ENCODE data around the gene THOC5. TPM values are rescaled to one million over a fixed set of nuclear protein-coding genes. Genes with fewer than 3 reads are reported as not detected.
"Not testable (repeated sequence)": the region's sequence is repeated elsewhere in the genome, so short reads cannot be mapped to it uniquely, and the experiment has no call there.

Gene THOC5
- total RNA-seq, 2 experiments from 2014 or later, result 53.1 to 60.7 TPM

GRCh38 chr22:29580200-29580810 lies 26.7 kb upstream of the THOC5 start:
- DNase-seq (no peak), ATAC-seq (peak; percentile 12)
- POLR2A ChIA-PET, result interaction anchor here (0.6 to 1.7 kb wide), 3 partner anchors 24 to 29 kb away, joined by 3 to 12 read pairs (median 3); partner anchors contain the start of gene THOC5
- Mint-ChIP-seq H3K9me3 (ENCODE audit: insufficient read depth) (no peaks in the 10 kb centered on the region), H3K27me3 (ENCODE audit: low read depth) (no peaks in the 10 kb centered on the region), H3K4me1 (ENCODE audit: low read depth) (peaks cover 21% of the 10 kb centered on the region), H3K4me3 (peak overlapping the region; percentile 90), H3K36me3 (ENCODE audit: low read depth) (peaks cover 6% of the 10 kb centered on the region), H3K27ac (peak overlapping the region; percentile 94)
- CTCF ChIA-PET, result interaction anchor here (0.9 kb wide), 1 partner anchor 56 kb away, joined by 3 read pairs; no protein-coding TSS in a partner anchor

GRCh38 chr22:29578462-29579200 lies 25.1 kb upstream of the THOC5 start:
- H3K36me3 Mint-ChIP-seq (ENCODE audit: low read depth), result peaks cover 6% of the 10 kb centered on the region
- CTCF ChIA-PET, result no interaction called here
- DNase-seq, result no peak
- H3K27ac Mint-ChIP-seq, result no peak overlapping the region
- H3K27me3 Mint-ChIP-seq (ENCODE audit: low read depth), result no peaks in the 10 kb centered on the region
- no peaks in the 10 kb centered on the region for H3K9me3 Mint-ChIP-seq (ENCODE audit: insufficient read depth)
- no peak overlapping the region for H3K4me3 Mint-ChIP-seq
- no peak for ATAC-seq
- H3K4me1 Mint-ChIP-seq (ENCODE audit: low read depth), result peaks cover 20% of the 10 kb centered on the region
- POLR2A ChIA-PET, result no interaction called here

DNA sequence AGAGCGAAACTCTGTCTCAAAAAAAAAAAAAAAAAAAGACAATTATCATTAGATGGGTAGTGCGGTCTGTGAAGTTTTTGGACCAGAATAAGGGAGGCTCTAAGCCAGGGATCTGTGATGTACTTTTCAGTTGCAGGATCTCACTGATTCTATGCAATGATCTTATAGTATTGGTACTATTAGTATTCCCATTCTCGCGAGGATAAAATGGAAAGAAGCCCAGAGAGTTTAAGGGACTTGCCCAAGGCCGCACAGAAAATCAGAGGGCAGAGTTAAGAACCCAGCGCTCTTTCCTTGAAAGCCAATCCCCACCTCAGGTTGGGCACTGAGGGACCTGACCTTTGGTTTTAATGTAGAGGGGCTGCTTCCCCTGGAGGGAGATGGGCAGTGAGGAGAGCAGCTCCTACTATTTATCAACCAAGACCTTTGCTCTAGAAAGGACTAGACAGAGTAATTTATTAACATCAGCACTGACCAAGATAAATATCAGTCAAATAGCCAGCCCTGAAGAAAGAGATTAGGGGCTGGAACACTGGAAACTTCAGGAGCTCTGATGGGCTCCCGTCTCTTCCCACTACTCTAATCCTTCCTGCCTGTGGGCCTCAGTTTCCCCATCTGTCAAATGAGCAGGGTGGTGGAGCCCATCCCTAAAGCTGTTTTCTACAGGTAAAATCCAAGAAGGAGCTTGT lies 21.3 kb upstream of the THOC5 start:
- H3K9me3 Mint-ChIP-seq (ENCODE audit: insufficient read depth), result no peaks in the 10 kb centered on the region
- DNase-seq, result no peak
- POLR2A ChIA-PET, result interaction anchor here (0.6 to 1.3 kb wide), 2 partner anchors 14 to 16 kb away, joined by 3 read pairs; no protein-coding TSS in a partner anchor
- ATAC-seq, result no peak
- CTCF ChIA-PET, result no interaction called here
- peaks cover 5% of the 10 kb centered on the region for H3K4me1 Mint-ChIP-seq (ENCODE audit: low read depth)
- H3K27ac Mint-ChIP-seq, result no peak overlapping the region
- H3K27me3 Mint-ChIP-seq (ENCODE audit: low read depth), result no peaks in the 10 kb centered on the region
- peaks cover 2% of the 10 kb centered on the region for H3K36me3 Mint-ChIP-seq (ENCODE audit: low read depth)
- no peak overlapping the region for H3K4me3 Mint-ChIP-seq

- ATAC-seq, result no peak
- Mint-ChIP-seq H3K27me3 (ENCODE audit: low read depth) (no peaks in the 10 kb centered on the region), H3K4me3 (no peak overlapping the region), H3K9me3 (ENCODE audit: insufficient read depth) (no peaks in the 10 kb centered on the region), H3K4me1 (ENCODE audit: low read depth) (no peaks in the 10 kb centered on the region), H3K27ac (no peak overlapping the region), H3K36me3 (ENCODE audit: low read depth) (peaks cover 8% of the 10 kb centered on the region)
- ChIA-PET POLR2A (no interaction called here), CTCF (no interaction called here)
- no peak for DNase-seq
Observed at GRCh38 chr22:29570912-29571549, 17.5 kb upstream of the THOC5 start.

DNA sequence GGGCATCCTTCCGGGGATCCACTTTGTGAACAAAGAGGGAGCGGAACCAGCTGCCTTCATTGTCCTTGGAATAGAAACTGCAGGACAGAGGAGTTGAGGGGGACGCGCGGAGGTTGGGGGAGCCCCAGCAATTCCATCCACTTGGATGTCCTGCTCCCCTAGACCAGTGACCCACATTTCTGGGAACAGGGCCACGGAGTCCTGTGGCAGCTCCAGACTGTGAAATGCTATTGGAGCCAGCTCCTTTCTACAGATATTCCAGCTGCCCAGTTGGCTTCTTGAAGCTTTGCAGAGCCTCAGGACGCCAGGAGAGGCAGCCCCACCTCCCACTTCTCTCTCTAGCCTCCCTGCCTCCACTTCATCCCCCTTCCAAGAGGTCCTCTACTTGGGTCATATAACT lies 16.9 kb upstream of the THOC5 start:
- Mint-ChIP-seq H3K27ac (no peak overlapping the region), H3K9me3 (ENCODE audit: insufficient read depth) (no peaks in the 10 kb centered on the region), H3K27me3 (ENCODE audit: low read depth) (no peaks in the 10 kb centered on the region), H3K36me3 (ENCODE audit: low read depth) (peaks cover 8% of the 10 kb centered on the region), H3K4me1 (ENCODE audit: low read depth) (no peaks in the 10 kb centered on the region), H3K4me3 (no peak overlapping the region)
- no peak for ATAC-seq
- ChIA-PET CTCF (interaction anchor here (0.9 kb wide), 1 partner anchor 55 kb away, joined by 3 read pairs; no protein-coding TSS in a partner anchor), POLR2A (no interaction called here)
- DNase-seq, result no peak

GRCh38 chr22:29569011-29569678 lies 15.6 kb upstream of the THOC5 start:
- ChIA-PET CTCF (no interaction called here), POLR2A (no interaction called here)
- Mint-ChIP-seq H3K9me3 (ENCODE audit: insufficient read depth) (no peaks in the 10 kb centered on the region), H3K4me3 (no peak overlapping the region), H3K4me1 (ENCODE audit: low read depth) (no peaks in the 10 kb centered on the region), H3K27me3 (ENCODE audit: low read depth) (no peaks in the 10 kb centered on the region), H3K36me3 (ENCODE audit: low read depth) (peaks cover 8% of the 10 kb centered on the region), H3K27ac (no peak overlapping the region)
- DNase-seq, result no peak
- ATAC-seq, result no peak

- no peak for DNase-seq
- H3K27me3 Mint-ChIP-seq (ENCODE audit: low read depth), result no peaks in the 10 kb centered on the region
- ATAC-seq, result no peak
- H3K4me1 Mint-ChIP-seq (ENCODE audit: low read depth), result no peaks in the 10 kb centered on the region
- CTCF ChIA-PET, result no interaction called here
- H3K27ac Mint-ChIP-seq, result no peak overlapping the region
- peaks cover 8% of the 10 kb centered on the region for H3K36me3 Mint-ChIP-seq (ENCODE audit: low read depth)
- POLR2A ChIA-PET, result interaction anchor here (1.7 kb wide), 1 partner anchor 14 kb away, joined by 4 read pairs; the partner anchor contains the start of gene THOC5
- H3K4me3 Mint-ChIP-seq, result no peak overlapping the region
- H3K9me3 Mint-ChIP-seq (ENCODE audit: insufficient read depth), result no peaks in the 10 kb centered on the region
Observed at GRCh38 chr22:29567338-29567737, 13.8 kb upstream of the THOC5 start.

GRCh38 chr22:29566513-29566912 lies 13.0 kb upstream of the THOC5 start:
- H3K4me3 Mint-ChIP-seq; H3K36me3 Mint-ChIP-seq (ENCODE audit: low read depth); CTCF ChIA-PET; H3K4me1 Mint-ChIP-seq (ENCODE audit: low read depth); ATAC-seq; H3K27me3 Mint-ChIP-seq (ENCODE audit: low read depth); H3K27ac Mint-ChIP-seq; DNase-seq; H3K9me3 Mint-ChIP-seq (ENCODE audit: insufficient read depth): not testable (repeated sequence)
- POLR2A ChIA-PET, result interaction anchor here (0.6 to 1.7 kb wide), 2 partner anchors 13 to 345 kb away, joined by 4 read pairs; partner anchors contain the start of gene THOC5

- POLR2A ChIA-PET, result interaction anchor here (1.3 kb wide), 1 partner anchor 9 kb away, joined by 6 read pairs; the partner anchor contains the start of gene THOC5
- ATAC-seq (no peak), DNase-seq (no peak)
- CTCF ChIA-PET, result interaction anchor here (1.2 kb wide), 1 partner anchor 10 kb away, joined by 3 read pairs; no protein-coding TSS in a partner anchor
- H3K4me1 Mint-ChIP-seq (ENCODE audit: low read depth), result no peaks in the 10 kb centered on the region
- H3K27ac Mint-ChIP-seq, result no peak overlapping the region
- peaks cover 8% of the 10 kb centered on the region for H3K36me3 Mint-ChIP-seq (ENCODE audit: low read depth)
- H3K27me3 Mint-ChIP-seq (ENCODE audit: low read depth), result no peaks in the 10 kb centered on the region
- no peaks in the 10 kb centered on the region for H3K9me3 Mint-ChIP-seq (ENCODE audit: insufficient read depth)
- H3K4me3 Mint-ChIP-seq, result no peak overlapping the region
Observed at GRCh38 chr22:29563652-29564460, 10.3 kb upstream of the THOC5 start.

DNA sequence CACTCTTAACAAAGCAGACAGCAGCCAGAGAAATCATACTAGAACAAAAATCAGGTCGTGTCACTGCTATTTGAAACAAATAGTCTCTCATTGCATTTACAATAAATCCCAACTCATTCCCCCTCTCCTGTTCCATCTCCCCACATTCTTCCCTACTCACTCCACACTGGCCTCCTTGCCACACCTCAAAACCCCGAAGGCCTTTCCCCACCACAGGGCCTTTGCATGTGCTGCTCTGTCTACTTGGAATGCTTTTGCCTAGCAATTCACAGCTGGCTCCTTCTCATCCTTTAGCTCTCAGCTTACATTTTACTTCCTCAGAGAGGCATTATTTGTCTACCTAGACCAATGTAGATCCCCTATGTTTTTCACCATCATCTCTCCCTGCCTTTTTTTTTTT lies 6.3 kb upstream of the THOC5 start:
- Mint-ChIP-seq H3K36me3 (ENCODE audit: low read depth) (peaks cover 7% of the 10 kb centered on the region), H3K4me1 (ENCODE audit: low read depth) (peaks cover under 1% of the 10 kb centered on the region), H3K27ac (no peak overlapping the region), H3K4me3 (no peak overlapping the region), H3K27me3 (ENCODE audit: low read depth) (no peaks in the 10 kb centered on the region), H3K9me3 (ENCODE audit: insufficient read depth) (no peaks in the 10 kb centered on the region)
- ChIA-PET CTCF (no interaction called here), POLR2A (interaction anchor here (0.7 kb wide), 1 partner anchor 16 kb away, joined by 3 read pairs; no protein-coding TSS in a partner anchor)
- DNase-seq, result no peak
- no peak for ATAC-seq

All from activated CD8-positive, alpha-beta T cell treated with anti-CD3 and anti-CD28 coated beads, Interleukin-2, amount 10 ng/mL, durations not matched to agents 7 days and 5 days (primary cell).